ENCODE measurements around the gene PLEKHG3. TPM values are rescaled to one million over a fixed set of nuclear protein-coding genes. Genes with fewer than 3 reads are reported as not detected.

Gene PLEKHG3
- total and polyA plus RNA-seq, 2 experiments from 2014 or later: 23.0 to 83.1 TPM

DNA sequence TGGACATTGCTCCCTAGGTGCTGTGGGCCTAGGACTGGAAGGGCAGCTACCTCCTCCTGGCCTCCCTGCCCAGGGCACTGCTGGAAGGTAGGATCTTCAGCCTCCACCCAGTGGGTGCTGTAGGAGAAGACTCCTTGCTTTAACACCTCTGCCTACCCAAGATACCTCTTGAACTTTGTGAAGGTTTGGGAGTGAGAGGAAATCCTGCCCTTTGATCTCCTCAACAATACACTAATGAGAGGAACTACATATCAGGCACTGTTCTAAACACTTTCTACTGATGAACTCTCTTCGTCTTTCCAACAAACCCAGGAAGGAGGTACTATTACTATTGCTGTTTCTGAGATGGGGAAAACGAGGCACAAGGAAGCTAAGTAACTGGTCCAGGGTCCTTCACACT lies 66.9 kb downstream of the PLEKHG3 start:
- Mint-ChIP-seq H3K4me1 (peaks cover 20% of the 10 kb centered on the region), H3K27ac (no peak overlapping the region), H3K27me3 (ENCODE audit: insufficient read depth, low read depth, poor library complexity) (peaks cover 17% of the 10 kb centered on the region), H3K4me3 (no peak overlapping the region), H3K9me3 (peaks cover 29% of the 10 kb centered on the region), H3K36me3 (ENCODE audit: low read depth) (peaks cover 22% of the 10 kb centered on the region)
- Histone ChIP-seq H3K27me3 (ENCODE audit: insufficient read depth) (no peaks in the 10 kb centered on the region), H3K27ac (ENCODE audit: low read depth) (no peak overlapping the region), H3K4me1 (ENCODE audit: insufficient read depth) (peaks cover 10% of the 10 kb centered on the region; the same call in 1 of the 2 replicates), H3K4me2 (no peak overlapping the region), H4K20me1 (replicated peaks; ENCODE audit: insufficient read depth) (no peaks in the 10 kb centered on the region), H3K79me2 (replicated peaks; ENCODE audit: insufficient read depth) (no peaks in the 10 kb centered on the region), H3K36me3 (ENCODE audit: insufficient read depth) (no peaks in the 10 kb centered on the region), H3K9me2 (ENCODE audit: insufficient read depth) (no peaks in the 10 kb centered on the region), H2AFZ (no peak overlapping the region), H3F3A (replicated peaks; ENCODE audit: low read depth) (peaks cover 4% of the 10 kb centered on the region; the same call in 1 of the 2 replicates), H3K4me3 (no peak overlapping the region)
- no peak for ATAC-seq
- no peak for TF ChIP-seq ZNF331 (CRISPR knock-in tag; IDR thresholded peaks at IDR 0.05; ENCODE audit: low read depth)
- TF ChIP-seq, protein P1, sequence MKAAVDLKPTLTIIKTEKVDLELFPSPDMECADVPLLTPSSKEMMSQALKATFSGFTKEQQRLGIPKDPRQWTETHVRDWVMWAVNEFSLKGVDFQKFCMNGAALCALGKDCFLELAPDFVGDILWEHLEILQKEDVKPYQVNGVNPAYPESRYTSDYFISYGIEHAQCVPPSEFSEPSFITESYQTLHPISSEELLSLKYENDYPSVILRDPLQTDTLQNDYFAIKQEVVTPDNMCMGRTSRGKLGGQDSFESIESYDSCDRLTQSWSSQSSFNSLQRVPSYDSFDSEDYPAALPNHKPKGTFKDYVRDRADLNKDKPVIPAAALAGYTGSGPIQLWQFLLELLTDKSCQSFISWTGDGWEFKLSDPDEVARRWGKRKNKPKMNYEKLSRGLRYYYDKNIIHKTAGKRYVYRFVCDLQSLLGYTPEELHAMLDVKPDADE (IDR thresholded peaks at IDR 0.05): no peak
- no peak for TF ChIP-seq CREB1 (CRISPR knock-in tag; IDR thresholded peaks at IDR 0.05; ENCODE audit: low read depth)
- TF ChIP-seq, protein P2, sequence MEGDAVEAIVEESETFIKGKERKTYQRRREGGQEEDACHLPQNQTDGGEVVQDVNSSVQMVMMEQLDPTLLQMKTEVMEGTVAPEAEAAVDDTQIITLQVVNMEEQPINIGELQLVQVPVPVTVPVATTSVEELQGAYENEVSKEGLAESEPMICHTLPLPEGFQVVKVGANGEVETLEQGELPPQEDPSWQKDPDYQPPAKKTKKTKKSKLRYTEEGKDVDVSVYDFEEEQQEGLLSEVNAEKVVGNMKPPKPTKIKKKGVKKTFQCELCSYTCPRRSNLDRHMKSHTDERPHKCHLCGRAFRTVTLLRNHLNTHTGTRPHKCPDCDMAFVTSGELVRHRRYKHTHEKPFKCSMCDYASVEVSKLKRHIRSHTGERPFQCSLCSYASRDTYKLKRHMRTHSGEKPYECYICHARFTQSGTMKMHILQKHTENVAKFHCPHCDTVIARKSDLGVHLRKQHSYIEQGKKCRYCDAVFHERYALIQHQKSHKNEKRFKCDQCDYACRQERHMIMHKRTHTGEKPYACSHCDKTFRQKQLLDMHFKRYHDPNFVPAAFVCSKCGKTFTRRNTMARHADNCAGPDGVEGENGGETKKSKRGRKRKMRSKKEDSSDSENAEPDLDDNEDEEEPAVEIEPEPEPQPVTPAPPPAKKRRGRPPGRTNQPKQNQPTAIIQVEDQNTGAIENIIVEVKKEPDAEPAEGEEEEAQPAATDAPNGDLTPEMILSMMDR (conservative IDR thresholded peaks at IDR 0.05; ENCODE audit: low read depth in 2 of 2): no peak
- TF ChIP-seq EZH2phosphoT487 (IDR thresholded peaks at IDR 0.05; ENCODE audit: unreplicated experiment): no peak
- no peak for TF ChIP-seq EZH2 (IDR thresholded peaks at IDR 0.05; ENCODE audit: low read depth, unreplicated experiment)
- no peak for TF ChIP-seq ZNF114 (CRISPR knock-in tag; IDR thresholded peaks at IDR 0.05)
- no peak for TF ChIP-seq STAT1 (IDR thresholded peaks at IDR 0.05; ENCODE audit: unreplicated experiment)
- no peak for TF ChIP-seq JUNB (IDR thresholded peaks at IDR 0.05; ENCODE audit: unreplicated experiment)
- TF ChIP-seq, protein P3, sequence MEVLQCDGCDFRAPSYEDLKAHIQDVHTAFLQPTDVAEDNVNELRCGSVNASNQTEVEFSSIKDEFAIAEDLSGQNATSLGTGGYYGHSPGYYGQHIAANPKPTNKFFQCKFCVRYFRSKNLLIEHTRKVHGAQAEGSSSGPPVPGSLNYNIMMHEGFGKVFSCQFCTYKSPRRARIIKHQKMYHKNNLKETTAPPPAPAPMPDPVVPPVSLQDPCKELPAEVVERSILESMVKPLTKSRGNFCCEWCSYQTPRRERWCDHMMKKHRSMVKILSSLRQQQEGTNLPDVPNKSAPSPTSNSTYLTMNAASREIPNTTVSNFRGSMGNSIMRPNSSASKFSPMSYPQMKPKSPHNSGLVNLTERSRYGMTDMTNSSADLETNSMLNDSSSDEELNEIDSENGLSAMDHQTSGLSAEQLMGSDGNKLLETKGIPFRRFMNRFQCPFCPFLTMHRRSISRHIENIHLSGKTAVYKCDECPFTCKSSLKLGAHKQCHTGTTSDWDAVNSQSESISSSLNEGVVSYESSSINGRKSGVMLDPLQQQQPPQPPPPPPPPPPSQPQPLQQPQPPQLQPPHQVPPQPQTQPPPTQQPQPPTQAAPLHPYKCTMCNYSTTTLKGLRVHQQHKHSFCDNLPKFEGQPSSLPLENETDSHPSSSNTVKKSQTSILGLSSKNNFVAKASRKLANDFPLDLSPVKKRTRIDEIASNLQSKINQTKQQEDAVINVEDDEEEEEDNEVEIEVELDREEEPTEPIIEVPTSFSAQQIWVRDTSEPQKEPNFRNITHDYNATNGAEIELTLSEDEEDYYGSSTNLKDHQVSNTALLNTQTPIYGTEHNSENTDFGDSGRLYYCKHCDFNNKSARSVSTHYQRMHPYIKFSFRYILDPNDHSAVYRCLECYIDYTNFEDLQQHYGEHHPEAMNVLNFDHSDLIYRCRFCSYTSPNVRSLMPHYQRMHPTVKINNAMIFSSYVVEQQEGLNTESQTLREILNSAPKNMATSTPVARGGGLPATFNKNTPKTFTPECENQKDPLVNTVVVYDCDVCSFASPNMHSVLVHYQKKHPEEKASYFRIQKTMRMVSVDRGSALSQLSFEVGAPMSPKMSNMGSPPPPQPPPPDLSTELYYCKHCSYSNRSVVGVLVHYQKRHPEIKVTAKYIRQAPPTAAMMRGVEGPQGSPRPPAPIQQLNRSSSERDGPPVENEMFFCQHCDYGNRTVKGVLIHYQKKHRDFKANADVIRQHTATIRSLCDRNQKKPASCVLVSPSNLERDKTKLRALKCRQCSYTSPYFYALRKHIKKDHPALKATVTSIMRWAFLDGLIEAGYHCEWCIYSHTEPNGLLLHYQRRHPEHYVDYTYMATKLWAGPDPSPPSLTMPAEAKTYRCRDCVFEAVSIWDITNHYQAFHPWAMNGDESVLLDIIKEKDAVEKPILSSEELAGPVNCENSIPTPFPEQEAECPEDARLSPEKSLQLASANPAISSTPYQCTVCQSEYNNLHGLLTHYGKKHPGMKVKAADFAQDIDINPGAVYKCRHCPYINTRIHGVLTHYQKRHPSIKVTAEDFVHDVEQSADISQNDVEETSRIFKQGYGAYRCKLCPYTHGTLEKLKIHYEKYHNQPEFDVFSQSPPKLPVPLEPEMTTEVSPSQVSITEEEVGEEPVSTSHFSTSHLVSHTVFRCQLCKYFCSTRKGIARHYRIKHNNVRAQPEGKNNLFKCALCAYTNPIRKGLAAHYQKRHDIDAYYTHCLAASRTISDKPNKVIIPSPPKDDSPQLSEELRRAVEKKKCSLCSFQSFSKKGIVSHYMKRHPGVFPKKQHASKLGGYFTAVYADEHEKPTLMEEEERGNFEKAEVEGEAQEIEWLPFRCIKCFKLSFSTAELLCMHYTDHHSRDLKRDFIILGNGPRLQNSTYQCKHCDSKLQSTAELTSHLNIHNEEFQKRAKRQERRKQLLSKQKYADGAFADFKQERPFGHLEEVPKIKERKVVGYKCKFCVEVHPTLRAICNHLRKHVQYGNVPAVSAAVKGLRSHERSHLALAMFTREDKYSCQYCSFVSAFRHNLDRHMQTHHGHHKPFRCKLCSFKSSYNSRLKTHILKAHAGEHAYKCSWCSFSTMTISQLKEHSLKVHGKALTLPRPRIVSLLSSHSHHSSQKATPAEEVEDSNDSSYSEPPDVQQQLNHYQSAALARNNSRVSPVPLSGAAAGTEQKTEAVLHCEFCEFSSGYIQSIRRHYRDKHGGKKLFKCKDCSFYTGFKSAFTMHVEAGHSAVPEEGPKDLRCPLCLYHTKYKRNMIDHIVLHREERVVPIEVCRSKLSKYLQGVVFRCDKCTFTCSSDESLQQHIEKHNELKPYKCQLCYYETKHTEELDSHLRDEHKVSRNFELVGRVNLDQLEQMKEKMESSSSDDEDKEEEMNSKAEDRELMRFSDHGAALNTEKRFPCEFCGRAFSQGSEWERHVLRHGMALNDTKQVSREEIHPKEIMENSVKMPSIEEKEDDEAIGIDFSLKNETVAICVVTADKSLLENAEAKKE (CRISPR knock-in tag; IDR thresholded peaks at IDR 0.05): no peak
- TF ChIP-seq, protein P4, sequence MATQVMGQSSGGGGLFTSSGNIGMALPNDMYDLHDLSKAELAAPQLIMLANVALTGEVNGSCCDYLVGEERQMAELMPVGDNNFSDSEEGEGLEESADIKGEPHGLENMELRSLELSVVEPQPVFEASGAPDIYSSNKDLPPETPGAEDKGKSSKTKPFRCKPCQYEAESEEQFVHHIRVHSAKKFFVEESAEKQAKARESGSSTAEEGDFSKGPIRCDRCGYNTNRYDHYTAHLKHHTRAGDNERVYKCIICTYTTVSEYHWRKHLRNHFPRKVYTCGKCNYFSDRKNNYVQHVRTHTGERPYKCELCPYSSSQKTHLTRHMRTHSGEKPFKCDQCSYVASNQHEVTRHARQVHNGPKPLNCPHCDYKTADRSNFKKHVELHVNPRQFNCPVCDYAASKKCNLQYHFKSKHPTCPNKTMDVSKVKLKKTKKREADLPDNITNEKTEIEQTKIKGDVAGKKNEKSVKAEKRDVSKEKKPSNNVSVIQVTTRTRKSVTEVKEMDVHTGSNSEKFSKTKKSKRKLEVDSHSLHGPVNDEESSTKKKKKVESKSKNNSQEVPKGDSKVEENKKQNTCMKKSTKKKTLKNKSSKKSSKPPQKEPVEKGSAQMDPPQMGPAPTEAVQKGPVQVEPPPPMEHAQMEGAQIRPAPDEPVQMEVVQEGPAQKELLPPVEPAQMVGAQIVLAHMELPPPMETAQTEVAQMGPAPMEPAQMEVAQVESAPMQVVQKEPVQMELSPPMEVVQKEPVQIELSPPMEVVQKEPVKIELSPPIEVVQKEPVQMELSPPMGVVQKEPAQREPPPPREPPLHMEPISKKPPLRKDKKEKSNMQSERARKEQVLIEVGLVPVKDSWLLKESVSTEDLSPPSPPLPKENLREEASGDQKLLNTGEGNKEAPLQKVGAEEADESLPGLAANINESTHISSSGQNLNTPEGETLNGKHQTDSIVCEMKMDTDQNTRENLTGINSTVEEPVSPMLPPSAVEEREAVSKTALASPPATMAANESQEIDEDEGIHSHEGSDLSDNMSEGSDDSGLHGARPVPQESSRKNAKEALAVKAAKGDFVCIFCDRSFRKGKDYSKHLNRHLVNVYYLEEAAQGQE (IDR thresholded peaks at IDR 0.05; ENCODE audit: unreplicated experiment): no peak
- TF ChIP-seq POLR2AphosphoS5 (IDR thresholded peaks at IDR 0.05; ENCODE audit: low read depth): no peak
- no peak for TF ChIP-seq NANOG (IDR thresholded peaks at IDR 0.05; ENCODE audit: borderline replicate concordance)
- DNase-seq (ENCODE audit: low spot score): no peak
